HG03095 (cell line): ENCODE measurements around the gene MTSS2.

Experiments used
- ATAC-seq: cut with Tn5 transposase; IDR thresholded peaks from one replicate; pipeline ENCODE4 v1.9.1; 2021; ENCODE audit warnings: moderate library complexity; ENCODE audit not compliant: unreplicated experiment

Gene MTSS2

GRCh38 chr16:70714581-70715054 is 28.8 kb upstream of the MTSS2 start:
- no peak for ATAC-seq

- no peak for ATAC-seq
These were observed 28.0 kb upstream of the MTSS2 start for GRCh38 chr16:70713824-70714223.

- ATAC-seq: no peak
These were observed 27.5 kb upstream of the MTSS2 start for GRCh38 chr16:70713342-70713741.

GRCh38 chr16:70712942-70713341 is 27.1 kb upstream of the MTSS2 start:
- no peak for ATAC-seq

DNA sequence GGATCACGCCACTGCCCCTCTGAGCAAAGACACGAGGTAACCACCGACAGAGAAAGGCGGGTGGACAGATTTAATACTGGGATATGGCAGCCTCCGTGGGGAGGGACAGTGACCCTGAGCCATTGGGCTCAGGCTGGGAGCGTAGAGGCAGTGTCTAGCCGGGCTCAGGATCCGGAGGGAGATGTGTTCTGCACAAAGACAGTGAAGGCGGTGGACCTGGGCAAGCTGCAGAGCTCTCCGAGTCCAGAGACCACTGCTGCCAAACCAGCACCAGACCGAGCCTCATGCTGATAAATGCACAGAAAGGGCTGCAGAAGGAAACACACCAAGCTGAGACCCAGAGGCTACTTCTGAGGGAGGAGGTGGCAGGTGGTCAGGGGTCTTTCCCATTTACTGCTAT is 26.5 kb upstream of the MTSS2 start:
- no peak for ATAC-seq

- ATAC-seq: no peak
These were observed 25.6 kb upstream of the MTSS2 start for GRCh38 chr16:70711211-70712031.

GRCh38 chr16:70710422-70711210 is 24.8 kb upstream of the MTSS2 start:
- ATAC-seq: no peak

GRCh38 chr16:70709942-70710341 is 24.1 kb upstream of the MTSS2 start:
- ATAC-seq: no peak

DNA sequence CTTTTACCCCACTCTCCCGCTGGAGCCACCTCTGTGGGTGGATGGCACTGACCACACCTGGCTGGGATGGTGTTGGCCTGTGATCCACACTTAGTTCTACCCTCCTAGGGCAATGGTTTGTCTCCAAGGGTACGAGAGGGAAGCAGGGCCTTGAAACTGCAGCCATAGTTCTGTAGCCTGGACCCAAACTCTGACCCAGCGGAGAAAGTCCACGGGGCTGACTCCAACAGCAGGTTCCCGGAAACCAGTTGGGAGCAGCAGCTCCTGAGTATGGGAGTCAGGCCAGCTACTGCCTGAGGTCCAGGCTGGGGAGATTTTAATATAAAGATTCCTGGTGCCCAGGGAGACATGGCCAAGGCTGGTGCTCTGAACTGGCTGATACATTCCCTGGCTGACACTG is 23.6 kb upstream of the MTSS2 start:
- no peak for ATAC-seq

DNA sequence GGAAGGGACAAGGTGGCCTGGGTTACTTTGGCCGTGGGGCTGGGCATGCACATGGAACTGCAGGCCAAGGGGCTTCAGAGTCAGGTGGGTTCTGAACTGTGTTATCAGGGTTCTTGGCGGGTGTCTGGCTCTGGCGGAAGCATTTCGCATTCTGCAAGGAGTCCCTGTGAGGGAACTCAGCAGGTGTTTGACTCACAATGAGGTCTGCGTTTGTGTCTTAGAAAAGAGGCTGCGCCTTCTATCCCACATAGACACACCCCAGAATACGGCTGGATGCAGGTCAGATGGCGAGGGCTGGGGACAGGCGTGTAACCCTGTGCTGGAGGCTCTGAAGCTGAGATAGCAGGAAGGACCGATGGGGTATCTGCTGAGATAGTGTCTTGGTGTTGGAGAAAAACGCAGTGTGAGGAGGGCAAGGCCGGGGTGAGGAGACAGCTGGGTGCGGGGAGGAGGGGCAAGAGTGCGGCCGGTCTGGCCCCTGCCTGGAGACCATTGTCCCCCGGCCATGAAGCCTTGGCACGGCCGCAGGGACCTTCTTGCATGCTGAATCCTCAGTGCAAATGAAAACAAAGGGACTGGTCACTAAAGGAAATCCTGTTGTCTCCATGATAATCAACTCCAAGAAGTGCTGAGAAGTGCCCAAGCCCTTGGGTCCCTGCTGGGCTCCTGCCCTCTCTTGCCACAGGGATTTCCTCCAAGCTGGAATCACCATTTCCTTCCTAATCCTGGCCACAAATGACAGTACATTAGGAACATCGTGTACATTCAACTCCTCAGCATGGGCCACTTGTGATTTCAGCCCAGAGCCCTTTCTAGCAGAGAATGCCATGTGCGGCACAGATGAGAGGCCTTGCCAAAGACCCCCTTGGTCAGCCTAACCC is 22.8 kb upstream of the MTSS2 start:
- no peak for ATAC-seq

DNA sequence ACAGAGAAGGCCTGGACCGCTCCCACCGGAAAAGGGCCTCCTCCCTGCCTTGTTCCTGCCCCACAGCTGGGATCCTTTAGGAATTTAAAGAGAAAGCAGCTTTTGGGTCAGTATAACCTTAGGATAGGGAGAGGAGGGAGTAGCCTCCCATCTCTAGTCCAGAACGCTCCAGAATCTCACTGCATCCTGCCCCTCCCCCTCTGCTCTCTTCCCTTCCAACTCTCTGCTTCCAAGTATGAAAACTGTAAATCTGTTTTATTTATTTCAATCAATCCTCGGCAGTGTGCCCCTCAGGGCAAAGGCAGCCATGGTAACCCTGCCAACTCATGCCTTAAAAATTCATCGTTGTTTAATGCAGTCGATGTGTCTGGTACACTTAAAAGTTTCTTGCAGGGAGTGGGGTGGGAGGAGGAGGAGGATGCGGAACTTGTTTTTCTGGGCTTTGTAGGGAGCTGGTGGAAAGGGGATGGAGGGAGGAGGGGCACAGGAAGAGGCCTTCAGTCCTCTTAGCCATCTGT is 21.2 kb upstream of the MTSS2 start:
- ATAC-seq: no peak

DNA sequence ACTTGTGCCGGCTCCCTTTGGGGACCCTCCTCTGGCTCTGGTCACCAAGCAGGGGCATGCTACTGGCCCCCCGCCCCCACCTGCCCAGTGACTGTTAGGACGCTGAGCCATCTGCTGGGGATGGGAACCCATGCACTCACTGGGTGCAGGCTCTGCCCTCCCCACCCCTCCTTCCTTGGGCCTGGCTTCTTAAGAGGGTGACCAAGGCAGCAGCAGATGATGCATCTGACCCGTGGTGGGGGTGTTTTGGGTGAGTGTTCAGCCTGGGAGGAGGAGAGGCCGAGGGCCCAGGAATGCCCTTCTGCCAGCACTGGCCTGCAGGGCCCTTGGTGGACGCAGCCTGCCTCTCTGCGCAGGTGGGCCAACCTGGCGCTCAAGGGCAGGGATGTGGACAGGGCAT is 19.2 kb upstream of the MTSS2 start:
- ATAC-seq: no peak

GRCh38 chr16:70704586-70704985 is 18.7 kb upstream of the MTSS2 start:
- no peak for ATAC-seq

DNA sequence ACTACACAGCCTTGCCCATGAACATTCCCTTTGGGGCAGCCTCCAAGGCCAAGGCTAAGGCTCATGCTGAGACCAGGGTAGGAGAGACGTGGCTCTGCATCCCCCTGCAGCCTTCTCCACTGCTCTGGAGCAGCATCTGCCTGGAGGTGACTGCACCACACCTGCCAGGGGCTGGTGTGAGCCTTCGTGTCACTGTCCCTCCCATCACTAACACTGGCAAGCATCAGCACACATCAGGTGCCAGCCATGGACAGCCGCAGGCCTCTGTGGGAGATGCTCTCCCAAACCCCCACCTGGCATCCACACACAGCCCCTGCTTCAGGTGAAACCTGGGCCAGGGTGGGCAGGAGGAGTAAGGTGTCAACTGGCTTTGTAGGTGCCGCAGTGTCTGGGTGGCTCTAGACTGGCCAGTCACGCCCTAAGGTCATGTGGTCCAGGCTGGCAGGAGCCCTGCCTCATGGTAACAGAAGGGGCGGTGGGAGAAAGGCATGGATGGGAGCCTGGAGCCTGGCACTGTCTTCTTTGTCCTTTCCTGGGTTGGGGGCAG is 18.1 kb upstream of the MTSS2 start:
- ATAC-seq: no peak

- ATAC-seq: no peak
These were observed 17.4 kb upstream of the MTSS2 start for GRCh38 chr16:70703041-70703834.

DNA sequence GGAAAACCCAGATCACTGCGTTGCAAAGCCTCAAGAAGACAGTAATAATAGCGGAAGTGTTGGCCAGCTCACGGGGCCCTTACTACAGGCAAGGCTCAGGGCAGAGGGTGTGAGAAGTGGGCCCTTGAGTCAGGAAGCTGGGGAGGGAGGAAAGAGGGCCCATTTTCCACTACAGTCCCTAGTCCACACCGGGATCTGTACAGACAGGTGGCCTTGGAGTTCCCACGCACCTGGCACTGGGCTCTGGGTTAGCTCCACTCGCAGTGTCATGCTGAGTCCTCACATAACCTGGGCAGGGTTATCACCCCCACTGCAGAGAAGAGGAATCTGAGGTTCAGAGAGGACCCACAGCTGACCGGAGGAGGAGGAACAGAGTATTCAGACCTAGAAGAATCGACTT is 16.8 kb upstream of the MTSS2 start:
- ATAC-seq: no peak

- ATAC-seq: no peak
These were observed 16.1 kb upstream of the MTSS2 start for GRCh38 chr16:70701998-70702397.

GRCh38 chr16:70701596-70701995 is 15.7 kb upstream of the MTSS2 start:
- ATAC-seq: no peak

- ATAC-seq: no peak
These were observed 15.2 kb upstream of the MTSS2 start for GRCh38 chr16:70701036-70701435.
